ENCODE measurements around the gene WDR20.

- TF ChIP-seq ETV6 (CRISPR knock-in tag; IDR thresholded peaks at IDR 0.05) = no peak
- TF ChIP-seq, protein P1, sequence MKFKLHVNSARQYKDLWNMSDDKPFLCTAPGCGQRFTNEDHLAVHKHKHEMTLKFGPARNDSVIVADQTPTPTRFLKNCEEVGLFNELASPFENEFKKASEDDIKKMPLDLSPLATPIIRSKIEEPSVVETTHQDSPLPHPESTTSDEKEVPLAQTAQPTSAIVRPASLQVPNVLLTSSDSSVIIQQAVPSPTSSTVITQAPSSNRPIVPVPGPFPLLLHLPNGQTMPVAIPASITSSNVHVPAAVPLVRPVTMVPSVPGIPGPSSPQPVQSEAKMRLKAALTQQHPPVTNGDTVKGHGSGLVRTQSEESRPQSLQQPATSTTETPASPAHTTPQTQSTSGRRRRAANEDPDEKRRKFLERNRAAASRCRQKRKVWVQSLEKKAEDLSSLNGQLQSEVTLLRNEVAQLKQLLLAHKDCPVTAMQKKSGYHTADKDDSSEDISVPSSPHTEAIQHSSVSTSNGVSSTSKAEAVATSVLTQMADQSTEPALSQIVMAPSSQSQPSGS (CRISPR knock-in tag; IDR thresholded peaks at IDR 0.05; ENCODE audit: borderline replicate concordance, low read depth) = no peak
Measured at GRCh38 chr14:102217399-102217798, 77.7 kb downstream of the WDR20 start.

Data from WTC11 (cell line).